HG02943 (cell line): ENCODE results near the gene ACTN1.

Experiments used
- ATAC-seq: cut with Tn5 transposase; IDR thresholded peaks from one replicate; pipeline ENCODE4 v1.9.1; 2021; ENCODE audit warnings: mild to moderate bottlenecking, low read depth, moderate library complexity; ENCODE audit not compliant: unreplicated experiment

Gene ACTN1

DNA sequence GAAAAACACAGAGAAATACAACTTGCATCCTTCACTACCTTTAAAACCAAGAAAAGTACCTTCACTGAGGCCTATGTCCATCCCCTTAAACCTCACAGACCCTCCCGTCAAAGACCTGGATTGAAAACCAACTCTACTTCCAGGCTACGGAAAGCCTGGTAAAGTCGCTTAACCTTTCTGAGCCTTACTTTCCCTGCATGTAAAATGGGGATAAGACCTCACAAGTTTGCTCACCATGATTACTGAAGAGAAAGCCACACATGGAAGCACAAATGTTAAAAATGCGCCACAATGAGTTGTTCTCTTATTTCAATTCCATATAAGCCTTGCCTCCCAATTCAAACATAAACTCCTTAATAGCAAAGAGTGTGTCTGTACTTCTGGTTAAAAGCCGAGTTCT is 8.4 kb downstream of the ACTN1 start:
- ATAC-seq, result no peak

DNA sequence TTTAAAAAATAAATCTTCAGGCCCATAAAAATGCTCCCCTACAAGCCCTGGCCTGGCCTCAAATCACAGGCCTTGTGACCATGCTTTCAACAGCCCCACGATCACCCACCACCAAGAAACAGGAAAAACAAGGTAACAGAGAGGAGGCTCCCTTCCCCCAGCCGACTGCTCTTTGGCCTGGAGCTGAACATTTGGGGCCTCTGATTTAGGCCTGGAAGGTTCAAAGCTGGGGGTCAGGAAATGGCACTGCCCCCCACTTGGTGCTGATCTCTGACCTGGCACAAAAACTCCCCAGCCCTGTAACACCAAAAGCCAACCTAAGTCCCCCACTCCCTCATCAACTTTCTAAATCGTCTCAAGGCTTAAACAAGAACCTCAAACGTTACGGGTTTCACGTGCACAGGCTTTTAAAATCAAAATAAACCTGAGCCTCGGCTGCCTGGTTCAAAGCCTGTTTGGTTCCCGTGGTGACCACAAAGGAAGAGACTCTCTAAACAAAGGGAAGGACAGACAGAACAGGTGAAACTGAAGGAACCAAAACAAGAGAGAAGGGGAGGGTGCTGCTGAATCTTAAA is 9.0 kb downstream of the ACTN1 start:
- ATAC-seq, result no peak

DNA sequence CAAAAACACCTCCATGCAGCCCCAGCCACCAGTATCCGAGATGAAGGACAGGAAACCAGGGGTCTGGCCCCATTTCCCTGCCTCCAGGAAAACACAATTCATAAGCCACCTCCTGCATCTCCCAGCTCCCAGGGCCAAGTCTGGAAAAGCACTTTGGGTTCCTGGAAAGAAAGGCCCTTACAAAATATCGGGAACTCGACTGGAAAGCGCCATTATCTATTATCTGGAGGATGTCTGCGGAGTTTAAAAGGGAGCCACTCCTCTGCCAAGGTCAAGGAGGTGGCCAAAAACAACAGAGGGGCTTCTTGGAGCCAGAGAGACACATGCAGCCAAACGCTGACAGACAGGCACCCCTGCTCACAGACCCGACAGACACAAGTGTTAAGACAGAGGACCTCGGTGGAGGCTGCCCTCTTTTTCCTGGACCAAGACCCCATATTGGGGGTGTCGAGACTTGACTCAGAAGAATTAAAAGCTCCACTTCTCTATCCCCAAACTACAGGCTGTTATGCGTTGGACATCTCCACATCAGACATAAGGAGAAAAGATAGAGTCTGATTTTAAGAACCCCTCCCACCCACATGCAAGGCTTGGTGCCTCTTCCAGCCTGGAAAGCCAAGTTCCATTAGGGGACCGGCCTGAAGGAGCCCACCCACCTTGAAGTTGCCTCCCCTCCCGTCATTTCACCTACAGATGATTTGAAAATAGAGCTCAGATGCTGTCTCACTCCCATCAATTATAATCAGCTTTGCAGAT is 9.6 kb downstream of the ACTN1 start:
- ATAC-seq, result no peak

DNA sequence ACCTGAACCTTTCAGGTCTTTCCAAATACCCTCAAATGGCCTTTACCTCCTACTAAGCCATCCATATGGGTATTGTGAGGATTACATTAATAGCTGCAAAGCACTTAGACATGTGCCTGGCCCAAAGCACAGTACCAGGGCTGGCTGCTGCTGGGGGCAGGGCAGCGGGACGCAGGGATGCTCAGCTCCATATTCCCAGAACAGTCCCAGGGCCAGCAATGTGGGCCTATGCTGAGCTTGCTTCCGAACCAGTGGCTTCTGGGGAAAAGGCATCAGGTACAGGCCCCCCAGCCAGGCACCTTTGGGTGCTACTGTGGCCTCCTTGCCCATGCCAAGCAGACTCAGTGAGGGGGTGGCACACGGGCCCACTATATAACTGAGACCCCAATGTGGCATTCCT is 10.4 kb downstream of the ACTN1 start:
- ATAC-seq, result no peak

DNA sequence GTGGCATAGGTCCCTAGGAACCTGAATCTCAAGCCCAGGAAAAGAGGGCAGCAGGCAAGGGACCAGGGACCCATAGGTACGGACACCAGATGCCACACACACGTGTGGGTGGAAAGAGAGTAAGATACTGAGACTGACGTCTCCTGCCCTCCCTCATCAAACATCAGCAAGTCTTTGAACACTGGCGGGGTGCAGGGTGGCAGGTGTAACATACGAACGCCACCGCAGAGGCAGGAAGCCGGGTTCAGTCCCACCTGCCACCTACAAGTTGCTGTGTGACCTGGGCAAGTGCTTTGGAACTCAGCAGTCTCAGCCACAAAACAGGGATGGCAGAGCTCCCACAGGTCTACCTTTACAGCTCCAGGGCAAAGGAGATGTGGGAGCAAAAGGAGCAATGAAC is 11.1 kb downstream of the ACTN1 start:
- ATAC-seq, result no peak

DNA sequence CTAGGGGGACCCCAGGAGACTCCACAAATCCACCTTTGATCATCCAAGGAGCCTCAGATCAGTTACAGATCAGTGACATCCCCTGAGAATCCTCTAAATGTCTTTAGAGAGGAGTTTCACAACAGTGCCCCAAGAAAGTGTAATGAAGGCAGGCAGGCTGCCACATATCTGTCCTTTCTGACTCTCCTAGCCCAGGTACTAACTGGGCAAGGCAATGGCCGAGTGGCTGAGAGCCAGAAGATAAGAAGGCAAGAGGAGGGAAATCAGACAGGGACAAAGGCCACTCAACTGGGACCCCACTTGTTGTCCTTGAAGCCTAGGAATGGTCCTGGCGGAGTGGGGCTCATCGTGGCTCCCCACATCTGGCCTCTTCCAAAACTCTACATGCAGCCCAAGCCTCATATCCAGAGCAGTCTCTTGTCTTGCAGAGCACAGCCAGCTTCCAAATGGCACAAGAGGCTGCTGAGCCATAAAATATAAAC is 11.6 kb downstream of the ACTN1 start:
- no peak for ATAC-seq

DNA sequence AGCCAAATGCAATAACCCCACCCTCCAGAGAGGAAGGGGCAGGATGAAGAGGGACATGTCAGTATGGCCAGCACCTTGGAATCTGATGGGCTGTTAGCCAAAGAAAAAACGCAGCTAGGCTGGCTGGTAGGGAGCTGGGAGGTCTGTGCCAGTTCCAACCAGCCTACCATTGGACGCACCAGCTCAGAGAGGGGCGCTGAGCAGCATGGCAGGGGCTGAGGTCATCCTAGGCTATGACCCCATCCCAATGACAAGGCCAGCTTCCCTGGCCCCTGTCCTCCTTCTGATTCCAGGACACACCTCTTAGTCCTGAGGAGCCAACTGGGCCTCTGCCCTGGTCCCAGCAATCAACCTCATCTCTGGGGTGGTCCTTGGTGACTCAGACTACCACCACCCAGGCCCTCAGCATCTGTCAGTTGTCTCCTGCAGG is 12.2 kb downstream of the ACTN1 start:
- no peak for ATAC-seq

DNA sequence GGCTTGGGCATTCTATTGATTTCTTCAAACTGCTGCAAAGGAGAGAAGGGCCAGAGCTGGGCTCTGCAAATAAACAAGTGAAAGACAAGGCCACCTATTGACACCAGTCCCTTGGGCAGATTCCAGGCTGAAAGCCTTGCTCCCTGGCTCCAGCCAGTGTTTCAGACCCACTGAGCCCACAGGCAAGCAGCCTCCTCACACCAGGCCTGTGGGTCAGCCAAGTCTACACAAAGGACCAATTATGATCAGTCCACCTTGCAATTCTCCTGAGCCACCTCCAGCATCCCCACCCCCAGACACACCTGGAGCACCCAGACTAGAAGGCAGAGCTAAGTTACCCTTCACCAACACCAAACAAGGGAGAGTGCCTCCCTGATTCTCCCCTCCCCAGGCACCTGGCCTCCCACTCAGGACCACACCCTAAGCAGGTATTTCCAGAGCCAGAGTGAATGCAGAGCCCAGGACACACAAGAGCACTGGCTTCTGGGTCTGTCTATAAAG is 13.8 kb downstream of the ACTN1 start:
- no peak for ATAC-seq

DNA sequence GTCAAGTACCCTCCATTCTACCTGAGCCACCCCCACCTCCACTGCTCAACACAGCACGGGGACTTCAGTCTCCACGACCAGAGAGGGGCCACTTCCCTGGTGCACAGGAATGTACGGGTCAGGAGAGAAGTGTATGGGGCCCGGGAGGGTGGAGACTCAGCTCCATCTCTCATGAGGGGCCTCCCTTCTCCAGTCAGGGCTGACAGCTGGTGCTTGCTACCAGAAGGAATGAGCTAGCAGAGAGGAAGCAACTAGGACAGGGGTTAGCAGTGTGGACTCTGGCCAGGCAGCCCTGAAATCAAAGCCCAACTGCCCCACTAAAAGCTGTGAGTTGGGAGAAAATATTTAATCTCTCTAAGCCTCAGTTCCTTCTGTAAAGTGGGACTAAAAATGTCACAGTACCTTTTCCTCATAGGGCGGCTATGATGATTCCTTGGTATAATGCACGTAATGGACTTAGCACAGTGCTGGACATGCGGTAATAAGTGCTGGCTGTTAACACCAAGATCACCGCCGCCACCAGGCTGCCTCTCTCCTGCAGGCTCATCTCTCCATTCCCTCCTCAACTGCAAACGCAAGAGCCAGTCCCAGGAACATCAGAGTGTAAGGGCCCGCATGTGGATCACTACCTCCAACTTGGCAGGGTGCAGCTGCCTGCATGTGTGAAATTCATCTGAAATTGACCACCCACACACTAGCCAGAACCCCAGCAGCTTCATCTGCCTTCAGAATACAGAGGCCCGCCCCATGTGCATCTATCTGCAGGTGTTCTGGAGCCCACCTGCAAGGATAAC is 14.6 kb downstream of the ACTN1 start:
- ATAC-seq, result no peak

DNA sequence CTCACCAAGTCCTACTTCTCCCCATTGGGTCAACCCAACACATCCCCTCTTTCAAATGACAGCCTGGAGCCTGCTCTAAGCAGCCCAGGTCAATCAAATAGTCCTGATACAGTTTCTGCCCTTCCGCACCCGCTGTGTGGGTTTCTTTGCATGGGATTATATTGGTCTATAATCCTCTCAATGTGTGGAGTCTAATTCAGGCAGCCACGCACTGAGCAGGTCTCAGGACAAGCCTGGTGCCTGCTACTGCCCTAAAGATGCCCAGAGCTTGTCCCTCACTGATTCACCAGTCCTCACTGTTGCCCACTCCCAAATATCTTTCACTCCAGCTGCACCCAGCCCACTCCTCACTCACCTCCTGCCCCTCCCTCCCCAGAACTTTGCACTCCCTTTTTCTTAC is 16.4 kb downstream of the ACTN1 start:
- no peak for ATAC-seq

DNA sequence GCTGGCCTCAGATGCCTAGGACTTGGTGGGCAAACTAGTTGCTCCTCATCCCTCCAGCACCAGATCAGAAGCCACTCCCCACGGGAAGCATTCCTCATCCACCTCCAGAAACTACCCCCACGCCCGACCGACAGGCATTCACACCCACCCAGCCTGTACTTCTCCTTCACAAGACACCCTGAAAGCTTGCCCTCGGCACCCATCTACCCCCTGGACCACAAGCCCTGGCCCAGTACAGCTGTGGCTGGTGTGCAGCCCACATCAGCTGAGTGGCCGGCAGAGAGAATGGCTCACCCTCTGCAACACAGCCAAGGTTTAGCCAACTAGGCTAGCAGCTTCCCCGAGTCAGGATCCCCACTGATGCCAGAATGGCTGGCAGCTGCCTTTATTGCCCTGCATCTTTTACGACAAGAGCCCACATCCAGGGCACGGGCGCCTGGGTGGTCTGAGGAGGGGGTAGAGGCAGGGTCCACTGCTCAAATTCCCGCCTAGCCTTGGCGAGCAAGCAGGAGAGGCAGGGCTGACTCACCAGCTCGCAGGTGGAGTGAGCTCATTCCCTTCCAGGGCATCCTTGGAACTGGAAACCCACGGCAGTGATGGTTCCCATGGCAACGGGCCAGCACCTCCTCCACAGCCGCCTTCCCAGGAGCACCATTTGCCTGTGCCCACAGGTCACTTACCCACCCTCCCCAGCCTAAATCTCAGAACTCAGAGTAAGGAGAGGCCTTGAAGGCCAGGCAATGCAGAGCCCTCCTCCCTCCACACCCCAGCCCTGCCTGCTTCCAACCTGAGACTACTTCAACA is 17.1 kb downstream of the ACTN1 start:
- no peak for ATAC-seq

DNA sequence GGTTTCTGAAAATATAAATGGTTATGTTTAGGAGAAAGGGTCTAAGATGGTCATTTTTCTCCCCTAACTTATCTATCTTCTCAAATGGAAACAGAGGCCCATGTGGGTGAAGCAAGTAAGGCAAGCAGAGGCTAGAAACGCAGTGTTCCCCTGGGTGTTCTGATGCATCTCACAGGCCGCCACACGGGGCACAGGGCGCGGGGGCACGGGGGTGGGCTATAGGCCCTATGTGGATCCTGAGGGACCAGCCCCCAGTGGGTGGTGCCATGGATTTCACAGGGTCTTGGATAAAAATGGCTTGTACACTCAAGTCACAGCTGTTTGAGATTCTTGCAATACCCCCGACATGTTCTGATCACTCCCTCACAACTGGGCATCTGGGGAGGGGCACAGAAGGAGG is 17.7 kb downstream of the ACTN1 start:
- ATAC-seq, result no peak

DNA sequence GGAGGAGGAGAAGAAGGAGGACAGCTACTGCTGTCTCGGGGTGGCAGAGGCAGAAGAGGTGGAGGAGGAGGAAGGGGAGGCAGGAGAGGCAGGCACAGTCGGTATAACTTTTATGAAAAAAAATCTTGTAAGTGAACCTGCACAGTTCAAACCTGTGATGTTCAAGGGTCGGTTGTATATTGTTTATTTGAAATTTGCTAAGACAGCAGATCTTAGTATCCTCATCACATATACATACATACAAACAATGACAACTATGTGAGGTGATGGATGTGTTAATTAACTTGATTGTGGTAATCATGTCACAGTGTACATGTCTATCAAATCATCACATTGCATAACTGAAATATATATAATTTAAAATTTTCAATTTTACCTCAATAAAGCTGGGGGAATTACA is 19.0 kb downstream of the ACTN1 start:
- no peak for ATAC-seq

DNA sequence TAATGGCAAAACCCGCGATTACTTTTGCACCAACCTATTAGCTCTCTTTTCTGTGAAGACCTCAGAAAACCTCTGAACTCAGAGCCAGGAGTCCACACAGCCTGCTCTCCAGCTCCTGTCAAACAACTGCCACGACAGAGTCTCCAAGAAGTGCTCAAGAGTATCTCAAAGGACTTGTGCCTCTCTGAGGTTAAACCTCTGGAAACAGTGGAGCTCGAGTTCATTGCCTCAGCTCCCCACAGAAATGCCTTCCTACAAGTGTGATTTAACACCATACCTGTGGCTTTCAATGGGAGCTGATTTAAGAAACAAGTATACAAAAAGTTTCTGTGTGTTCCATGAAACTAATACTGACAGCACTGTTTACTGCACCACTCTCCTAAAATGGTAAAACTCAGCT is 20.1 kb downstream of the ACTN1 start:
- ATAC-seq, result no peak

DNA sequence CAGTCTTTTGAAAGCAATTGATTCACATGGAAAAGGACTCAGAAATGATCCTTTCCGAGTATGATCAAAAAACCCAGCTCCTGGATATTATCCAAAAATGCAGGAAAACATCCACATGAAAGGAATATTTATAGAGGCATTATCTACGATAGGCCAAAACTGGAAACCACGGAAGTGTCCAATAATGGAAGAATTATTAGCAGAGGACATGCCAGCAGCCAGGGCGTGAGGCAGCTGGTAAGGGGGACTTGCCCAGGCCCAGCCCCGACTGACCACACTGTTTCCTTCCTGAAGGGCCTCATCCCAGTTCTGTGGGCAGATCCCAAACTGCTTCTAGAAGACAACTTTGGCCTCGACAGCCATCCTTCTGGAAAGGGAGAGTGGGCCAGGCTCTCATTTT is 20.5 kb downstream of the ACTN1 start:
- no peak for ATAC-seq

DNA sequence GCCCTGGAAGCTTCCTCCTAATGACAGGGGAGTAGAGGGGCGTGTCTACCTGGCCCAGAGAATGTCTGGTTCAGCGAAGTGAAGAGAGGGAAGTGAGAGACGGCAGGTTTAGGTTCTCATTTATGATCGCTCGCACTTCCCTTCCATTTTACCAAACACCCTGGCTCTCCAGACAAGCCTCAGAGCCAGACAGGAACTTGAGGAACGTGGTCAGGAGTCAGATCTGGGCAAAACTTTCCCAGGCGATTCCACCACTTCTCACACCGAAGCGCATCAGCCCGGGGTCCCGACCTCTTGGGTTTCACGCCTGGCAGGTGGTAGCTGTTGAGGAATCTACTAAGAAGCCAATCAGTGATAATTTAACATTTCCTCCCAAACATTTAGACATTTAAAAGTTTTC is 21.3 kb downstream of the ACTN1 start:
- no peak for ATAC-seq

DNA sequence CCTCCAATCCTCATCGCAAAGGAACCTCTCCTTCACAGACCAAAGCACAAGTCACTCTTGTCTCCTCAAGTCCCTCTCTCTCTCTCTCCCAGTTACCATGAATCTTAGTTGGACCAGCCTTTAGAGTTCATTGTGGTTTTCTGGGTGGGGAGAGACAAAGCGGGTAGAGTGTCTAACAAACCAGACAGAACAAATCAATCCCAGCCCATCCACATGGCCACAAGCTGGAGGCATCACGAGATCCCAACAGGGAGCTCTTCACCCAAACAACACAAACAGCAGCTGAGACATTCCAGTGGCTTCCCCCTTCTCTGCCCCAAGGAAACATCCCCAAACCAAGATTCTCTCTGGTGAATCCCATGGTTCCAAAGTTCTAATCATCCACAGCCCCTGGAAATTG is 22.4 kb downstream of the ACTN1 start:
- no peak for ATAC-seq

DNA sequence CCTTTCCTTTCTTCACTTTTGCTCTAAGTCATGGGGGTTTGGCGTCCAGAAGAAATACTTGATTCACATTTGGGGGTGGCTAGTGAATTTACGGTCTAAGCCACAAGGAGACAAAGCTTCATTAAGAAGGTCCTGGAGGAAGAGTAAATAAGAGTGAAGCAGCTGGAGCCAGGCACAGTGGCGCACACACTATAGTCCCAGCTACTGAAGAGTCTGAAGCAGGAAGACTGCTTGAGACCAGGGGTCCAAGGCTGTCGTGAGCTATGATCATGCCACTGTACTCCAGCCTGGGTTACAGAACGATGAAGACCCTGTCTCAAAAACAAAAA is 23.3 kb downstream of the ACTN1 start:
- no peak for ATAC-seq

DNA sequence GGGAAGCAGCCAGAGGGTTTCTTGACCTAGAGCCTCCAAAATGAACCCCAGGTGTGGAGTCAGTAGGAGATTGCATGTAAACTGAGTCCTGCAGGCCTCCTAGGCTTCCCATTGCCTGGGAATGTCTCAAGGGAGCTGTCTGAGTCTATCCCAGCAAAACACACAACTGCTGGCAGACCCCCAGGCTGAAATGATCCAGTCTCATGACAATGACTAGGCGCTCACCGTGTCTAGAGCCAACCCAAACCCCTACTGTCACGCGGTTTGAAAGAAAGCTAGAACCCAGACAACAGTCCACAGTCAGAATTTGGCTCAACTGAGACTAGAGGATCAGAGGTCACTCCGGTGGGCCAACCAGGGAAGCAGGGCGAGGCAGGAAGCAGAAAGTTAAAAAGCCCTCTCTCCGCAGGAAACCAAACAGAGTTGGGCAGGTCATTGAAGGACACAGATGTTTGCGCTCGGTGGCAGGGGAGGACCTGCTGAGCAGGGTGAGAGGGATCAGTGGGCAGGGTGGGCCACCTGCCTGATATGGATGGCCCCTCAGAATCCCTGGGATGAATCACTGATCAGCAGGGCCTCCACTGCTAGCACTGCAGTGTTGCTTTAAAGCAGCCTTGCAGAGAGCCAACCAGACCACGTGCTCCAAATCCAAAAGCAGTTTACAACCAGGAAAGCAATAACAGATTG is 23.8 kb downstream of the ACTN1 start:
- no peak for ATAC-seq

DNA sequence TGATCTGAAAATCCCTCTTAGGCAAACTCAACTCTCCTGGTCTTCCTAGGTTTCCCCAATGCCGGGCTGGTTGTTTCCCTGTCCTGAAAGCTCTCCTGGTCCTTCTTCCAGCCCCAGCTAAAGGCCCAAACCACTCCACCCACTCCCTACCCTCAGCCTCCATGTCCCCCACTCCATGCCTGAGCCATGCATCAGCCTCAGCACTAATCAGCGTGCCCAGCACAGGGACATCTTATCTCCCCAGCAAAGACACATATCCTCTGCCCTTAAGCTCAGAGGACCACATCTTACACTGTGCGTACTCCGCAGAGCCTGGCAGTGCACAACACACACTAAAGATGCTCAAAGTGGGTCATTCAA is 25.9 kb downstream of the ACTN1 start:
- ATAC-seq, result no peak
